Psoas muscle (tissue), 8 donors: Measurements from ENCODE around the gene WDR43. TPM values are rescaled to one million over a fixed set of nuclear protein-coding genes. Genes with fewer than 3 reads are reported as not detected.
"Not testable (repeated sequence)": the region's sequence is repeated elsewhere in the genome, so short reads cannot be mapped to it uniquely, and the experiment has no call there.

ENCODE experiments used
- ATAC-seq, 4 donors: fragments of 200-7000 bp; cut with Tn5 transposase; one replicate each; pipeline ENCODE4 v1.9.1; 2020; ENCODE audit warnings: moderate library complexity in 3 of 4, mild to moderate bottlenecking in 2 of 4
- DNase-seq, 2 donors: peaks; one replicate each; pipeline ENCODE4 v3.0.0-alpha.2; 2020
- H3K27ac ChIP-seq: fragments of 200-600 bp; one replicate; pipeline ENCODE4 v1.8.0; 2022
- H3K27me3 ChIP-seq, 3 donors: fragments of 200-600 bp in 1 of 3; one replicate each; pipeline versions ENCODE4 v1.6.1 to v1.8.0; 2013 to 2022; ENCODE audit warnings: low read length in 2 of 3, mild to moderate bottlenecking in 2 of 3, moderate library complexity in 1 of 3; ENCODE audit not compliant: insufficient read depth in 3 of 3
- H3K36me3 ChIP-seq, 2 donors: fragments of 200-600 bp in 1 of 2; one replicate each; pipeline versions ENCODE4 v1.6.1 to v1.8.0; 2013 to 2022; ENCODE audit warnings: low read depth in 1 of 2, mild to moderate bottlenecking in 1 of 2, moderate library complexity in 1 of 2; ENCODE audit not compliant: insufficient read depth in 1 of 2
- H3K4me1 ChIP-seq: fragments of 200-600 bp; one replicate; pipeline ENCODE4 v1.8.0; 2022
- H3K4me3 ChIP-seq: fragments of 200-600 bp; one replicate; pipeline ENCODE4 v1.8.0; 2022; ENCODE audit warnings: mild to moderate bottlenecking
- H3K9me3 ChIP-seq: fragments of 200-600 bp; one replicate; pipeline ENCODE4 v1.8.0; 2022
- WGBS, 3 donors: extraction: QIAGEN DNeasy Blood & Tissue Kit; methylation state at CpG; one replicate each; pipeline versions ENCODE4 v1.1.6 to v1.1.7; 2013; 5-methylcytosine and 5-hydroxymethylcytosine counted together
- intact Hi-C, 2 donors: fragments of 100-400 bp; cut with DNase I; formaldehyde crosslinking; loops; one replicate each; pipeline versions ENCODE4 v1.11.0 to v1.14.2; 2022
- polyA plus RNA-seq, 3 donors: library from polyadenylated mRNA; stranded (reverse); fragments of 200-250 nt; gene quantifications; one replicate each; pipeline ENCODE4 v1.2.3, GENCODE V29; 2013
- total RNA-seq, 4 donors: library from RNA; stranded (reverse); fragmentation: NEBNext Ultra II Directional in 2 of 4; extraction: Animal tissue kit (Norgen Biotek cat#: 25700) in 2 of 4; gene quantifications; one replicate each; pipeline versions ENCODE4 v1.2.1 to v1.2.4, GENCODE V29; 2021 to 2023
- TF ChIP-seq, protein P1 (sequence below): fragments of 200-600 bp; IDR thresholded peaks from one replicate; pipeline ENCODE4 v1.8.0; 2022; ENCODE audit warnings: antibody characterized with exemption
- donor health status: healthy with polysubstance abuse.
- donor health status: DM: no; HTN: no; CAD: no; lungs with moderate emphysema.
- donor health status: Bipolar disorder and iron deficiency.
- donor health status: healthy.
- donor health status: DM: yes; HTN: yes; CAD: no.
- donor health status: DM: no; HTN: no; CAD: no.
- donor health status: DM: no; HTN: no; CAD: no.
- donor health status: DM: yes; HTN: yes; CAD: no.

The WDR43 gene
- total and polyA plus RNA-seq, 7 donors: 25.5 to 89.5 (median 54.4) TPM

GRCh38 chr2:28974252-28974651, 79.8 kb downstream of the WDR43 start:
- TF ChIP-seq, protein P1, sequence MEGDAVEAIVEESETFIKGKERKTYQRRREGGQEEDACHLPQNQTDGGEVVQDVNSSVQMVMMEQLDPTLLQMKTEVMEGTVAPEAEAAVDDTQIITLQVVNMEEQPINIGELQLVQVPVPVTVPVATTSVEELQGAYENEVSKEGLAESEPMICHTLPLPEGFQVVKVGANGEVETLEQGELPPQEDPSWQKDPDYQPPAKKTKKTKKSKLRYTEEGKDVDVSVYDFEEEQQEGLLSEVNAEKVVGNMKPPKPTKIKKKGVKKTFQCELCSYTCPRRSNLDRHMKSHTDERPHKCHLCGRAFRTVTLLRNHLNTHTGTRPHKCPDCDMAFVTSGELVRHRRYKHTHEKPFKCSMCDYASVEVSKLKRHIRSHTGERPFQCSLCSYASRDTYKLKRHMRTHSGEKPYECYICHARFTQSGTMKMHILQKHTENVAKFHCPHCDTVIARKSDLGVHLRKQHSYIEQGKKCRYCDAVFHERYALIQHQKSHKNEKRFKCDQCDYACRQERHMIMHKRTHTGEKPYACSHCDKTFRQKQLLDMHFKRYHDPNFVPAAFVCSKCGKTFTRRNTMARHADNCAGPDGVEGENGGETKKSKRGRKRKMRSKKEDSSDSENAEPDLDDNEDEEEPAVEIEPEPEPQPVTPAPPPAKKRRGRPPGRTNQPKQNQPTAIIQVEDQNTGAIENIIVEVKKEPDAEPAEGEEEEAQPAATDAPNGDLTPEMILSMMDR: no peak
- Histone ChIP-seq H3K27me3 (no peaks in the 10 kb centered on the region), H3K4me3 (no peak overlapping the region), H3K4me1 (no peaks in the 10 kb centered on the region), H3K9me3 (no peaks in the 10 kb centered on the region), H3K27ac (no peak overlapping the region), H3K36me3 (no peaks in the 10 kb centered on the region)
- DNase-seq (no peak), ATAC-seq (no peak)
- WGBS, 3 donors: 95 to 96% (median 96%) methylated on average over 4 of the region's 4 CpGs
- intact Hi-C loops: no loop called here

GRCh38 chr2:28975671-28976070, 81.2 kb downstream of the WDR43 start:
- no peak overlapping the region for H3K27ac ChIP-seq
- H3K36me3 ChIP-seq: no peaks in the 10 kb centered on the region
- no peaks in the 10 kb centered on the region for H3K27me3 ChIP-seq
- H3K9me3 ChIP-seq: no peaks in the 10 kb centered on the region
- 91 to 100% (median 100%) methylated on average over 1 of the region's 1 CpG for WGBS, 3 donors
- TF ChIP-seq, protein P1: no peak
- DNase-seq (no peak), ATAC-seq (no peak)
- intact Hi-C loops: no loop called here
- H3K4me1 ChIP-seq: no peaks in the 10 kb centered on the region
- H3K4me3 ChIP-seq: no peak overlapping the region

DNA sequence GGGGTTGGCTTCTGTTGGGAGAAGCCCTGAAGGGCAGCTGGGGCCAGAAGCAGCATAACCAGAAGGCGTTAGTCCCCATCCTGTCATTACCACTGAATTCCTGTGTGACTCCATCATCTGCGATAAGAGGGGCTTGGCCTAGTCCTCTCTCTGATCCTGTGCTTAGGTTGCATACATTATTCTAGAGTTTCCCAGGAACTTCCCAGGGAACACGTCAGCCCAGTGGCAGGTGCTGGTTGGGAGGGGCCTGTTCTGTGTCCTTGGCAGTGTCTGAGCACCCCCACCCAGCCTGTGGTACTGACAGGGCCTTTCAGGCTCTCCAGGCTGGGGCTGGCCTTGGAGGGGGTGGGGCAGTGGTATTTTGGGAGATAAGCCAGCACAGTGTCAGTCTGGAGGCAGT, 82.1 kb downstream of the WDR43 start:
- TF ChIP-seq, protein P1: no peak
- WGBS, 3 donors: 74 to 82% (median 81%) methylated on average over 3 of the region's 3 CpGs
- ATAC-seq: peak in 2 of 4 donors; percentile 31 to 57
- no peaks in the 10 kb centered on the region for H3K4me1 ChIP-seq
- no peaks in the 10 kb centered on the region for H3K36me3 ChIP-seq
- no peak for DNase-seq
- intact Hi-C loops: no loop called here
- no peak overlapping the region for H3K4me3 ChIP-seq
- H3K27ac ChIP-seq: no peak overlapping the region
- no peaks in the 10 kb centered on the region for H3K27me3 ChIP-seq
- H3K9me3 ChIP-seq: no peaks in the 10 kb centered on the region

DNA sequence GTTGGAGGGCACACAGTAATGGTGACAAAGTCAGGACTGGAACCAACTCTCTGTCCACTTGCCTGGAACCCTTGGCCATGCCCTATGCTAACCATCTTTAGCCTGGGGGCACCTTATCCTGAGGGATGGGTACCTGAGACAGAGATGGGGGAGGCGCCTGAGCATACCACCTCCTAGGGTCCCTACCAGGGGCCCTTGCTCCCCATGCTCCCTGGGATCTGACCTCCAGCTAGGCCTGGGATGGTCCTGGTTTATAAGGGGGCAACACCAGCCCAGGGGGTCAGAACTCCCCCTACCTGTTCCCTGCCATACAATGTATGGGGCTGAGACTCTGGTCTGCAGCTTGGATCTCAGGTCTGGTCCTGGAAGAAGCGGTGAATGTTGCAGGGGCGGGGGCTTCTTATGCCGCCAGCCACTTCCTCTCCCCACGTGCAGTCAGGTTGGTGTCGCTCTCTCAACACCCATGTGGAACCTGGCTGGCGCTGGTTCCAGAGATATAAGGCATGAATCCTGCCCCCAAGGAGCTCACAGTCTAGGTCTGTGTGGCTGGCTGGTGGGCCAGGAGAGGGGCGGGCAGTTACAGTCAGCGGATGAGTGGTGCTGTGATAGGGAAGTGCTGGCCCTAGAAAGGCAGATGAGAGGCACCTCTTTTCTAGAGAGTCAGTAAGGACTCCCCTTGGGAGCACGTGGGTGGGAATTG, 82.9 kb downstream of the WDR43 start:
- Histone ChIP-seq H3K27me3 (no peaks in the 10 kb centered on the region), H3K27ac (no peak overlapping the region), H3K9me3 (no peaks in the 10 kb centered on the region), H3K4me3 (no peak overlapping the region), H3K36me3 (no peaks in the 10 kb centered on the region), H3K4me1 (no peaks in the 10 kb centered on the region)
- TF ChIP-seq, protein P1: no peak
- DNase-seq (no peak), ATAC-seq (no peak)
- 93 to 97% (median 94%) methylated on average over 10 of the region's 10 CpGs for WGBS, 3 donors
- intact Hi-C loops: no loop called here

DNA sequence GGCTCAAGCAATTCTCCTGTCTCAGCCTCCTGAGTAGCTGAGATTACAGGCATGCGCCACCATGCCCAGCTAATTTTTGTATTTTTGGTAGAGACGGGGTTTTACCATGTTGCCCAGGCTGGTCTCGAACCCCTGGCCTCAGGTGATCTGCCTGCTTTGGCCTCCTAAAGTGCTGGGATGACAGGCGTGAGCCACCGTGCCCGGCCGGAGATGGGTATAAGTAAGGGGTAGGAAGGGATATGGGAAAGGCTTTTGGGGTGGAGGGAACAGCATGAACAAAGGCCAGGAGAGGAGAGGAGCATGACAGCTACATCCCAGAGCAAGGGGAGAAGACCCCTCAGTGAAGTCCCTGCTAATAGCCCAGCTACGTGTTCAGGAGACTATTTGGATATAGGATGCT, 83.5 kb downstream of the WDR43 start:
- DNase-seq, H3K27me3 ChIP-seq, intact Hi-C loops, H3K36me3 ChIP-seq, H3K4me1 ChIP-seq, H3K9me3 ChIP-seq, ATAC-seq, H3K27ac ChIP-seq, H3K4me3 ChIP-seq: not testable (repeated sequence)
- 90 to 97% (median 94%) methylated on average over 8 of the region's 8 CpGs for WGBS, 3 donors
